Occipital lobe (tissue), 2 donors: Measurements from ENCODE around the gene AKAP12. TPM values are rescaled to one million over a fixed set of nuclear protein-coding genes. Genes with fewer than 3 reads are reported as not detected.
A peak's percentile ranks its signal among the peaks of the same experiment; 100 is the strongest.

ENCODE experiments used
- DNase-seq: peaks from one replicate; lab custom pipeline; 2025; lab: John Stamatoyannopoulos, UW
- total RNA-seq: library from RNA; depleted of rRNA; stranded (reverse); fragments of >200 nt; gene quantifications from one replicate; pipeline ENCODE4 v1.2.3, GENCODE V29; 2014

AKAP12 gene
- total RNA-seq, 1 donor from 2014 or later = 42.9 TPM

- DNase-seq = no peak
Measured at GRCh38 chr6:151233731-151234130, 6.0 kb upstream of the AKAP12 start.

- no peak for DNase-seq
Measured at GRCh38 chr6:151236668-151237401, 2.9 kb upstream of the AKAP12 start.

GRCh38 chr6:151240036-151240685 lies 394 bp downstream of the AKAP12 start:
- DNase-seq = peak; percentile 39

- DNase-seq = peak; percentile 56
Measured at GRCh38 chr6:151240791-151241642, 1.2 kb downstream of the AKAP12 start.

GRCh38 chr6:151241853-151242252 lies 2.1 kb downstream of the AKAP12 start:
- DNase-seq = no peak

- DNase-seq = no peak
Measured at GRCh38 chr6:151242420-151242861, 2.7 kb downstream of the AKAP12 start.

- no peak for DNase-seq
Measured at GRCh38 chr6:151243481-151243880, 3.7 kb downstream of the AKAP12 start.

- no peak for DNase-seq
Measured at GRCh38 chr6:151247490-151247889, 7.7 kb downstream of the AKAP12 start.

GRCh38 chr6:151248295-151248694 lies 8.5 kb downstream of the AKAP12 start:
- DNase-seq = no peak

- DNase-seq = no peak
Measured at GRCh38 chr6:151252634-151253033, 12.9 kb downstream of the AKAP12 start.

- DNase-seq = no peak
Measured at GRCh38 chr6:151254451-151255081, 14.8 kb downstream of the AKAP12 start.

- no peak for DNase-seq
Measured at GRCh38 chr6:151255811-151256210, 16.0 kb downstream of the AKAP12 start.

- no peak for DNase-seq
Measured at GRCh38 chr6:151257985-151258445, 18.2 kb downstream of the AKAP12 start.

- no peak for DNase-seq
Measured at GRCh38 chr6:151260205-151260604, 20.4 kb downstream of the AKAP12 start.

- DNase-seq = no peak
Measured at GRCh38 chr6:151263035-151263434, 23.3 kb downstream of the AKAP12 start.

GRCh38 chr6:151263967-151264366 lies 24.2 kb downstream of the AKAP12 start:
- no peak for DNase-seq

GRCh38 chr6:151265282-151265681 lies 25.5 kb downstream of the AKAP12 start:
- no peak for DNase-seq

GRCh38 chr6:151269321-151269995 lies 29.7 kb downstream of the AKAP12 start:
- no peak for DNase-seq

- no peak for DNase-seq
Measured at GRCh38 chr6:151275121-151275520, 35.4 kb downstream of the AKAP12 start.

- DNase-seq = no peak
Measured at GRCh38 chr6:151275566-151275965, 35.8 kb downstream of the AKAP12 start.
